GM21619 (cell line): ENCODE measurements around the gene PTPRN2.
"Not testable (repeated sequence)": the region's sequence is repeated elsewhere in the genome, so short reads cannot be mapped to it uniquely, and the experiment has no call there.

Source experiments
- ATAC-seq: cut with Tn5 transposase; IDR thresholded peaks from one replicate; pipeline ENCODE4 v1.9.1; 2021; ENCODE audit not compliant: unreplicated experiment

PTPRN2 gene

DNA sequence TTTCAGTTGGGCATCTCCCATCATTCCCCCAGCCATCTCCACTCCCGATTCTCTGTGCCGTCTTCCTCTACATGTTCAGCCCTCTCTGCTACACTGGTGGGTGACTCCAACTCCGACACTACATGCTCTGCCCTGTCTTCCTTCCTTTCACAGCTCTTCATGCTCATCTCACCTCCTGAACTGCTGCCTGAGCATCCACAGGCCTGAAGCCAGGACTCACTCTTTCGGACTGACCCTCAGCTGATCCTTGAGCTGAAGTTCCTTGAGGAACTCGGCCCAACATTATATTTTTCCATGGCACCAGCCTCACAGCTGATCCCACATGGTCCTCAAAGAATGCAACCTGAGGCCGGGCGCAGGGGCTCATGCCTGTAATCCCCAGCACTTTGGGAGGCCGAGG, 538.4 kb downstream of the PTPRN2 start:
- no peak for ATAC-seq

DNA sequence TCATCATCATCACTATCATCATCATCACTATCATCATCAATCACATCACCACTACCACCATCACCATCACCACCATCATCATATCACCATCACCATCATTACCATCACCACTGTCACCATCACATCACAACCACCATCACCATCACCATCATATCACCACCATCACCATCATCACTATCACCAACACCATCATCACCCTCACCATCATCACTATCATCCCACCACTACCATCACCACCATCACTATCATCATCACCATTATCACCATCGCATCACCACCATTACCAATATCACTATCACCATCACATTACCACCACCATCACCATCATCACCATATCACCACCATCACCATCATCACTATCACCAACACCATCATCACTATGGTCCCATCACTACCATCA, 539.1 kb downstream of the PTPRN2 start:
- no peak for ATAC-seq

DNA sequence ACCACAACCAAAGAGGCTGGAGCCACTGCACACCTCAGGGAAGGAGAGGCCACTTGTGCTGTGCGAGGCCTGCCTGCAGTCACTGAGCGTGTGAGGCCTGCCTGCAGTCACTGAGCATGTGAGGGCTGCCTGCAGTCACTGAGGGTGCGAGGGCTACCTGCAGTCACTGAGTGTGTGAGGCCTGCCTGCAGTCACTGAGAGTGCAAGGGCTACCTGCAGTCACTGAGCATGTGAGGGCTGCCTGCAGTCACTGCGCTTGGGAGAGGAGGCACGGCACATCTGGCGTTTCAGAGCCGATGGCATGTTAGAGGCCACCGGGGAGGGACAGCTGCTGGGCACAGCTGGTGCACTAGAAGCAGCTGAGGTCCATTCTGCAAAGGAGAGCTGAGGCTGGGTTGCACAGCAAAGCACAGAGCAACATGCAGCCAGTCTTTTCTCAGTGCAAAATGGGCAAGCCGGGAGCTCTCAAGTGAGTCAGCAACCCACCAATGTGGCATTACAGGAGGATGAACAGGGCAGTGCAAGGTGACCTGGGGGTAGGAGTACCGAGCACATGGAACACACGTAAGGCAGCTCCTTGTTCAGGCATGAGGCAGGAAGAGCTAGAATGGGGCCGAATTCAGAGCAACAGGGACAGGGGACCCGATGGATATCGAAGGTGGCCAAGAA, 540.1 kb downstream of the PTPRN2 start:
- no peak for ATAC-seq

DNA sequence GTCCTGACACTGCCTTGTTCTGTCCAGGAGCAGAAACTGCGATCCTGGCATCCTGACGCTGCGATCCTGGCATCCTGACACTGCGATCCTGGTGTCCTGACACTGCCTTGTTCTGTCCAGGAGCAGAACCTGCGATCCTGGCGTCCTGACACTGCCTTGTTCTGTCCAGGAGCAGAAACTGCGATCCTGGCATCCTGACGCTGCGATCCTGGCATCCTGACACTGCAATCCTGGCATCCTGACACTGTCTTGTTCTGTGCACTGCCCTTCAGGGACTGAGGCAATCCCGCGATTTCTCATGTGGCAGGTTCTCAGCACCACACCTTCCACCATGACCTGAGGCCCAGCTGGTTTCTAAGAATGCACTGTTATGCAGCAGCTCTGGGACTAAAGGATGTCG, 541.4 kb downstream of the PTPRN2 start:
- not testable (repeated sequence) for ATAC-seq

DNA sequence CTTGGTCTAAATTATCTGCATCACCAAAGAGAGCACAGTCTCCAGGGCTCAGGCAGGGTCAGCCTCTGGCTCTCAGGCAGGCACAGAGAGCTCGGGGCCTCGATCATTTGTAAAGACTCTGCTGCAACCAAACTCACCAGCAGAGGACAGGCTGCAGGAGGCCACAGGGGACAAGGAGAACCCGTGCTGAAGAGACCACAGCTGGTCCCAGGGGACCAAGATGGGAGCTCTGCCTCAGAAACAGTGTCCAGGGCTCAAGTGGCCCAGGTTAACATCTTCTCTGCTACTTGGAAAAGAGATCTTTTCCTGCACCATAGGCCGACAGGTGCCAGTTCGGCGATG, 543.2 kb downstream of the PTPRN2 start:
- no peak for ATAC-seq

DNA sequence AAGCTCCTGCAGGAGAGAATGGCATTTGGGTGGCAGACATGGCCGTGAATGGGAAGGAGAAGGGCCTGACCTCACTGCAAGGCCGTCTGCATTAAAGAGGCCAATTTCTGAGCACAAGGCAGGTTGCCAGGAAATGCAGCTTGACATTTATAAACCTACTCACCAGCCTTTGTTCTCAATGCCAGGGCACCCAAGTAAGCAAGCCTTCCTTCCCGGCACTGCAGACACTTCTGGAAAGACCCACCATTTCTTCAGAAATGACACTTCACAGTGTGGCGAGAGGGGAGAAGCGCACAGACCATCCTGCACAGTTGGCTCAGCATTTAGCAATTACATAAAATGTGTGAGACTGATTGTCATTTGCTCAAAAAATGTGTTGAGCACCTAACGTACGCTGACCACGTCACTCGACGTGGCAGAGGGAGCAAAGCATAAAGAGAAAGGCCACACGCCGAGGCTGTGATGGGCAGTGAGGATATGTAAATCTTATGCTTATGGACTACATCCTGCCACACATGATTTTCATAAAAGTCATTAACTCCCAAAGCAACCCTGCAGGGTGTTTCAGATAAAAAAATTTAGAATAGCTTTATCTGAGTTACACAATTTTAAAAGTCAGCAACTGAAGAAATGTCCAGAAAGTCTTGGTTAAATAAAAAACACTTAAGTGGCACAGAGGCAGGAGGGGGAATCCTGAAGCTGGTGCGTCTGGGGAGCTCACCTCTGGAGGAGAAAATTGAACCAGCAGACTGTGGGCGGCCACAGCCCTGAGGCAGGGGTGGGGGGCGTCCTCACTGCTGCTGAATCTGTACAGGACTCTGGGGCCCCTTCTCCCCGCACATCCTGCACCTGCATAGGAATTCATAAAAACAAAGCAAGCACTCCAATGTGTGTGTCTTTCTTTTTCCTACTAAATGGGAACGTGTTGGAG, 543.8 kb downstream of the PTPRN2 start:
- ATAC-seq = no peak

DNA sequence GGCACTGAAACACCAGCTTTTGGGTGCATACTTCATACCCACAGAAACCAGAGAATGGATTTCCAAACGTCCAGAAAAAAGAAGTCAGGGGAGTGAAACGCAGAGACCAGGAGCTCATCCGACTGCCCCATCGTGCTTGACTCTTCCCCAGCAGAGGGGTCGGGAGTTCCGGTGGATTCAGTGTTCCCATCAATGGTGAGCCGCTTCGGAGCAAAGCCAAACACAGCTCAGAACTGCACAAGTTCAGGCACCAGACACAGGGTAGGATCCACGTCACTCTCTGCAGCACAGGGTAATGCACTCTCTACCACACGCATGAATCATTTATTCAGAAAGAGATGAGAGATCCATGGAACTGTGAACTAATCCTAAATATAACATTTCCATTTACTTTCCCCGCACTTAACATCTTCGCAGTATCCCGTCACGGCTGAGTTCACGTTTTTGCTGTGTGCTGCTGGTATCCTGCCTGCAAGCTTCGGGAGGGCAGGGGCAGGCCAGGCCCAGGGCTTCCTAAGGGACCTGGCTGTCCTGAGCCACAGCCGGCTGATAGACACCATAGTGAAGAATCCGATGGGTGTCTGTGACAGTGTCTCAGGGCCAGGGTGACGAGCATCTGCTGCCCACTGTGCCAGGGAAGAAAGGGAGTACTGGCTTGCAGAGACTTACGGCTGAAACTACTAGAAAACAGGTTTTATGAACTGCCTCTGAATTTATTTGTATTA, 545.3 kb downstream of the PTPRN2 start:
- no peak for ATAC-seq

DNA sequence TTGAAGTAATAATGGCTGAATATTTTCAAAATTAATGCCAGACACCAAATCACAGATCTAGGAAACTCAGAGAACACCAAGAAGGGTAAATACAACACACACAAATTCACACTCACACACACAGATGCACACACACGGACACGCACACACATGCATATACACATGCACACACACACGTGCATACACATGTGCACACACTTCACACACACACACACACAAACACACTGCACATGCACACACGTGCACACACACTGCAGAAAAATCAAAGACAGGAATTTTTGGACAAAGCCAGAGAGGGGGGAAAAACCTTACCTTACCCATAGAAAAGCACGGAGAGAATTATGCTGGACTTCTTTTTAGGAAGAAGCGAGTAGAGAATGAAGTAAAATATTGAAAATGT, 547.4 kb downstream of the PTPRN2 start:
- ATAC-seq = no peak

DNA sequence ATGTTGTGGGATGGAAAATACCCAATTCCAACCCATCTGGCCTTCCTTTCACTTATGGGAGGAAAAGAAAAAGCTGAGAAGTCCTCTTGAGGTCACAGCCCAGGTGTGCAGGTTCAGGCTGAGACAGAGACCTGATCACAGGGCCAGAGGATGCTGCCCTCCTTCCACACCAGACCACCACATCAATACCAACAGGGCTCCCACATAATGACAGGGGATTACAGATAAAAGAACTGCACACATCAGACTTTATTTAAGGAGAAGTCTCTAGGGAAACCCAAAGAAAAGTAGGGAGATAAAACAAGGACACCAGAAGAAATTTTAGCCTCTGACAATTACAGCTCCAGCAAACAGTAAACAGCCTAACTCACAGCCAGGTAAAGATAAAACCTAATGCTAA, 548.4 kb downstream of the PTPRN2 start:
- no peak for ATAC-seq

DNA sequence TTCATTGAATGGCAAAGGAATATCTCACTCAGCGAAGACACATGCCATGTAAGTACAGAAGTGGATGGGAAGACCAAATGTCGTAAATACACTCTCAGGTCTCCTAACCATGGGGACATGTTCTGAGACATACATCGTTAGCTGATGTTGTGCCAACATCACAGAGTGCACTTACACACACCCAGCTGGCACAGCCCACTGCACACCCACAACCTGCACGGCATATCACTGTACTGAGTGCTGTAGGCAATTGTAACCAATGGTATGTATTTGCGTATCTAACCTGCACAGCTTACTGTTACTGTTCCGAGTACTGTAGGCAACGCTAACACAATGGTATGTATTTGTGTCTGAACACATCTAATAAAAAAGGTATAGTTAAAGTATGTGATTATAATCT, 550.4 kb downstream of the PTPRN2 start:
- ATAC-seq = no peak

DNA sequence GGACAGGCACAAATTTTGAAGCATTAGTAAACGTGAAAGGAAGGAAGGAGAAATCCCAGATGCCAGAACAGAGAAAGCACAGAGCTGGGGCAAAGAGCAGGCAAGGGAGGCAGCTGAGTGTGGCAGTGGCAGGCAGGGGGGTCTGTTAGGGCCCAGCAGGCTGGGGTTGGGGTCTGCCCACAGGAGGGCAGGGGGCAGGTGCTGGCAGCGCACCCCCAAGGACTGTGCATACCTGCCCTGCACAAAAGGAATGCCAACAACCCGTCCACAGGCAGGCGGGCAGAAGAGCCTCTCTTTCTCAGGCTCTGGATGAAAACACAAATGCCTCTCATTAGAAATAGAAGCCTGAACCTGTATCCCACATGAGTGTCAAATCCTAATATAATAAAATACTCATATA, 552.3 kb downstream of the PTPRN2 start:
- no peak for ATAC-seq

DNA sequence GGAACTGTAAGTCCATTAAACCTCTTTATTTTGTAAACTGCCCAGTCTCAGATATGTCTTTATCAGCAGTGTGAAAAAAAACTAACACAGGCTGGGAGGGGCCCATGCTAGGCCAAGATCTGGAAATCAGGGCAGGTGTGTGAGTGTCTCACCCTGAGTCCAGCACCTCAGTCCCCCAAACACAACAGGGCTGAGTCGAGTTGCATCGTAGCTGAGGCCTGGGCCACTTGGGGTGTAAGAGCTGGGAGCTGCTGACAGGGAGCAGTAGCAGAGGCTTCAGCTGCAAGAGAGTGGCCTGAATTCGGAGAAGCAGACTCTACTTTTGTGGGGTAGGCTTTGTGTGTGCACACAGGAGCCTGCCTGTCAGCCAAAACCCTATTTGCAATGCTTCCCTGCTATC, 553.1 kb downstream of the PTPRN2 start:
- ATAC-seq = no peak

DNA sequence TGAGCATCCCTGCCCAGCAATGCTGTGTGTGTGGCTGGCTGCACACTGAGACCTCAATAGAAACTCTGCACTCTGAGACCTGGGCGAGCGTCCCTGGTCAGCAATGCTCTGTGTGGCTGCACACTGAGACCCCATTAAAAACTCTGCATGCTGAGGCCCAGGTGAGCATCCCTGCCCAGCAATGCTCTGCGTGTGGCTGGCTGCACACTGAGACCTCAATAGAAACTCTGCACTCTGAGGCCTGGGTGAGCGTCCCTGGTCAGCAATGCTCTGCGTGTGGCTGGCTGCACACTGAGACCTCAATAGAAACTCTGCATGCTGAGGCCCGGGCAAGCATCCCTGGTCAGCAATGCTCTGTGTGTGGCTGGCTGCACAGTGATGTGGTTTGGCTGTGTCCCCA, 553.7 kb downstream of the PTPRN2 start:
- ATAC-seq = not testable (repeated sequence)

DNA sequence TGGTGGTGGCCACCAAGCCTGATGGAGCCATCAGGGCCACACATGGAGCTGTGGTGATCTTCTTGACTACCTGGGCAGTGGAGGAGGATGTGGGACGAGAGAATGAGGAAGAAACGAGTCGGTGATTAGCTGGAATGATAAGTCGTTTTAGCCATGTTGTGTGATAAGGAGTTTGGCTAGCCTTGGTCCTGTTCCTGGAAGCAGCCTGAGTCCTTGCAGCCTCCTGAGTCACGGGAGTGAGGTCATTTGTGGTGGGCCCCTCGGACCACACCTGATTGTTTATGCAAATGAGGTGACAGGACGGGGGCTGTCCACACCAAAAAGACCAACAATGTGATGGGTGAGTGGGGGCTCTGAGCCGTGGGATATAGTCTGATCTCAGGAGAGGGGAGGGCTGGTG, 554.4 kb downstream of the PTPRN2 start:
- no peak for ATAC-seq

DNA sequence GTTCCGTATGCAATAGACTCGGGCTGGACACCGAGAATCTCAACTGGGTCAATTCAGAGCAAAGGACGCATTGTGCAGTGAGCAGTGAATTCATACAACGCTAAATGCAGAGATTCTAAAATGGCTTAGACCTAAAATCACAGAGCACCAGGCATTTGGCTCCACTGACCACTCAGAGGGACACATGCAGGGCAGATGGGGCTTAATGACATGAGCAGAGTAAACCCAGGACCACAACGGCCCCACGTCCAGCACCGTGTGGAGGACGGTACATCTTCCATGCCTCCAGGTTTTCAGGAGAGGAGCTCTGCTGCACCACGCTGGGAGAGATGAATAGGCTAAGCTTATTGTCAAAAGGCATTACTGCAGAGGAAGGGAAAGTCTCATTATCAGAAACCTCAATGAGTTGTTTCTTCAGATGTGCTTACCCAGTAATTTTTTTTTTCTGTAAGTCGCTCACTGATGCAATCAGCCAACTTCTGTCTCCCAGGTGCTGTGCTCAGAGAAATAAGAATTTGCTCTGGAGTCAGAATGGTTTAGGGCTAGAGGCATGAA, 555.0 kb downstream of the PTPRN2 start:
- ATAC-seq = no peak

DNA sequence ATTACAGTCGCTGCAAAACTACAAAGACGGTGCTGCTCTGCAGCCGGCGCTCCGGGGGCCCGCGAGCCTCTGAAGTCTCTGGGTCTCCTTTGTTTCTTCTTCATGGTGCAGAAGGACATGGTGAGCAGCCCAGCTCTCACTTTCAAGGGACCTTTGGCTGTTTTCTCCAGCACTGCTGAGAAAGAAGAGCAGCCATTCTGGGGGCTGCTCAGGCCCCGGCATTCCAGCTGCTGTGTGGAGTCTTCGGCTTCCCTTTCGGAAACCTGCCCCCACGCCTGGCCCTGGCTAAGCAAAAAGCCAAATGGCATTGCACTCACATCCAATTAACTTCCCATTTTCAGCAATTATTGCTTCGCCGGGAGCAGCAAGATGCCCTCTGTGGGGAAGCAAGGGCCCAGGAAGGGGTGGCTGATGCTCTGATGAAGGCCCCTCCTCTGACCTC, 555.7 kb downstream of the PTPRN2 start:
- ATAC-seq = no peak

DNA sequence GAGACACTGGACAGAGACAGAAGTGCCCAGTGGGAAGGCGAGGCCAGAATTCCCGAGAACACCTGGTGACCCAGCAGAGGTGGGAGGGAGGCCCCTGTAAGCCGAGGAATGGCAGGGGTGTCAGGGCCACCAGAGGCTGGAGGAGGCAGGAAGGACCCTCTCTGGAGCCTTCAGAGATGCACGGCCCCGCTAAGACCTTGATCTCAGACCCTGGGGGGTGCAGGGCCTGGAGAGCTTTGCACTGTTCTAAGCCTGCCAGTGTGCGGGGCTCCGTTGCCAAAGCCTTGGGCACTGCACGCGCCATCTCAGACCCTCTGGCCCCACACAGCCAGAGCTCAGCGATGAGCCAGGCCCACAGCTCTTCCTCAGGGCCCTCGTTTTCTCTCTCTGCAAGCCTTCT, 557.1 kb downstream of the PTPRN2 start:
- no peak for ATAC-seq

DNA sequence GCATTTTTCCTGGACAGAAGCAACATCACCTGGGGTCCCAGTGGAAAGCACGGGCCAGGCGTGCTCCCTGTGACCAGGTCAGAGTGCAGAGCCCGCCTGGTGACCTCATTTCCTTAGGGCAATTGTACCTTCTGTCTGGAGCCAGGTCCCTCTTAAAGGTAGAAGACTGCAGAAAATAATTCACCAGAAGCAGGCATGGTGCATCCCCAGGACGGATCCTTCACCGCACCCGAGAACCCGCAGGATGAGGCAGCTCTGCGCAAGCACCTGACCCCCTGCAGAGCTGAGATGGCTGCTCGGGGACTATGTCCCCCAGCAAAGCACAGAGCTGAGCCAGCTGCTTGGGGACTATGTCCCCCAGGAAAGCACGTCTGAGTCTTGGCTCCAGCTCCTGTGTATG, 557.6 kb downstream of the PTPRN2 start:
- no peak for ATAC-seq

DNA sequence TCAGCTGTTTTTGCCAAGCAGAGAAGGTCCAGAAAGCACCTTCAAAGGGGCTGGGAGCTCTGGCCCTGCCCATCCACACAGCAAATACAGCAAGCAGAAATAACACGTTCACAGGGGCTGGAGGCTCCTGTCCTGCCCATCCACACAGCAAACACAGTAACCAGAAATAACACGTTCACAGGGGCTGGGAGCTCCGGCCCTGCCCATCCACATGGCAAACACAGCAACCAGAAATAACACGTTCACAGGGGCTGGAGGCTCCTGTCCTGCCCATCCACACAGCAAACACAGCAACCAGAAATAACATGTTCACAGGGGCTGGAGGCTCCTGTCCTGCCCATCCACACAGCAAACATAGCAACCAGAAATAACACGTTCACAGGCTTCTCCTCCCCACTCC, 558.1 kb downstream of the PTPRN2 start:
- no peak for ATAC-seq

DNA sequence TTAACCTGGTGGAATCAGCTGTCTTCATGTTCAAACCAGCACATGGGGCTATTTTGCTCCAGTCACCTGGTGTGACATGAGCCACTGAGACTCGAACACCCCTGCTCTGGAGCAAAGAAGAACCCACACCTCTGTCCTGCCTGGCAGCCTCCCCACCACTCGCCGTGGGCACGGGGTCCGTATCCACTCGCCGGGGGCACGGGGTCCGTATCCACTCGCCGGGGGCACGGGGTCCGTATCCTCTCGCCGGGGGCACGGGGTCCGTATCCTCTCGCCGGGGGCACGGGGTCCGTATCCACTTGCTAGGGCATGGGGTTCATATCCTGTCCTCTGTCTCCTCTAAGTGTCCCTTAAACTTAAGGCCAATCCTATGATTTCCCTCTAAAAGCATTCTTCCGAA, 558.7 kb downstream of the PTPRN2 start:
- ATAC-seq = no peak

DNA sequence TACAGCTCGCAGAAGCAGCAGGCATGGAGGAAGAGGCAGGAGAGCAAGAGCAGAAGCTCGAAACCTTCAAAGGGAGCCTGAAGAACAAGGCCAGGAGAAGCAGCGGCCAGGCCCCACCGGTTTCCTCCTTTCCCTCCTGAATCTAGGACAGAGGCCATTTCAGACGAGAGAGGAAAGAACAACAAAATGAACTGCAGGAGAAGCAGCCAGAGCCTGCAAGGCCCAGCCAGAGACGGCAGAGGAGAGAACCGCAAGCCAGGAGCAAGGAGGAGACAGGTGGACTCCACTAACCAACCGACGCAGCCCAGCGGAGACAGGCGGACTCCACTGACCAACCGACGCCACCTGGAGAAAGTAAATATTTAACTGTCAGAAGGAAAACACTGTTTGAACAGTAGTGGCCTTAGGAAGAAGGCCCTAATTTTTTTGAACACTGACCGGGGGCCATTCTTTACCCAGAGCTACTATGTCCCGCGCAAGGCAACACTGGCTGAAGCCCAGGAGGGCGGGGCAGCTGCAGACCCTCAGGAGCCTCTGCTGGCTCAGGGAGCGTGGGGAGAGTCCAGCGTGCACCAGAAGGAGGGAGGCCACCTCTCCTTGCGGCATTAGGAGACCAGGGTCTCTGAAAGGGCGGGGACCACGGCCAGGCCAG, 559.2 kb downstream of the PTPRN2 start:
- ATAC-seq = no peak
